ENCODE data around the gene RHOBTB3.

DNA sequence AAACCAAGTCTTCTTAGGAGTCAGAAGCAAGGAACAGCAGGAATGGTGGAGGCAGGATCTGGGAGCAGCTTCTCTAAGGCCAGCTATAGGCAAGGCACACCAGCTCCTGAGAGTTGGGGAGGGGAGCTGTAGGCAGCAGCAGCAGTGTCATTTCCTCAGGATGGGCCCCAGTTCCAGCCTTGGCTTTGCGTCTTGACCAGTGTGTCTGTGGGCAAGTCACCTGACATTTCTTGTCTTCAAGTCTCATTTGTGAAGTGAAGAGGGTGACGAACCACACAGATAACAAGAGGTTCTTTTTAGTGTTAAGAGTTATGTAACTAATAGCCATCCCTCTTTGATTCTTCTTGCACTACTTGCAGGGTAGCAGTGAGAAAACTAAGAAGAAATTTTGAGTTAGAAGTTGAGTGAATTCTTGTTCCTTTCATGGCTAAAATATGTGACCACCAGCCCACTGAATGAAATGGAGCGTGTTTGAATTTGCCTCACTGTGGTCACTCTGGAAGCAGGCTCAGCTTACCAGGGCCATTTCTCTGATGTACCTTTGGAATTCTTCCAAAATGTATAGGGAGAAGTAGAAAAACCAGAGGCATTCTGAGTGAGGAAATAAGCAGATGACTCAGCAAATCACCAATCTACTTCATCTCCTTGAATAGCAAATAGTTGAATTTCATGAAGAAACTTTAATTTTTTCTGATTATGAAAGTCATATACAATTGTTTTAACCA lies 42.4 kb downstream of the RHOBTB3 start:
- TF ChIP-seq RARB (CRISPR knock-in tag; IDR thresholded peaks at IDR 0.05) (no peak), TCF4 (CRISPR knock-in tag; IDR thresholded peaks at IDR 0.05; ENCODE audit: borderline replicate concordance) (no peak), ARNTL (CRISPR knock-in tag; IDR thresholded peaks at IDR 0.05; ENCODE audit: borderline replicate concordance, low read depth) (no peak)

All from SK-N-SH treated with all-trans-retinoic acid at 6 μM for 48 hours (cell line).